Hepatocyte (in vitro differentiated cells): Measurements from ENCODE around the gene NAV2.

Experiments used
- CTCF ChIP-seq: fragments of 200-600 bp; sonication (generic); IDR thresholded peaks from 2 replicates; pipeline ENCODE4 v1.5.1; 2016; ENCODE audit warnings: antibody characterized with exemption, mild to moderate bottlenecking; ENCODE audit not compliant: poor library complexity
- EZH2 ChIP-seq: fragments of 200-600 bp; sonication (generic); IDR thresholded peaks from 2 replicates; pipeline ENCODE4 v1.6.1; 2016; ENCODE audit warnings: antibody characterized with exemption, mild to moderate bottlenecking, borderline replicate concordance
- EZH2phosphoT487 ChIP-seq: fragments of 200-600 bp; sonication (generic); IDR thresholded peaks from one replicate; pipeline ENCODE4 v1.6.1; 2018; ENCODE audit warnings: antibody characterized with exemption, mild to moderate bottlenecking, low read depth, moderate library complexity; ENCODE audit not compliant: unreplicated experiment, severe bottlenecking

GRCh38 chr11:19663206-19663605 is 49.4 kb upstream of the NAV2 start:
- TF ChIP-seq EZH2 (no peak), CTCF (no peak), EZH2phosphoT487 (no peak)
